Camera-type eye (tissue), 1 donor: ENCODE data around the gene BMP4. TPM values are rescaled to one million over a fixed set of nuclear protein-coding genes. Genes with fewer than 3 reads are reported as not detected.

ENCODE experiments used
- total RNA-seq: library from RNA; depleted of rRNA; stranded (reverse); fragments of >200 nt; gene quantifications from one replicate; pipeline ENCODE4 v1.2.3, GENCODE V29; 2014

BMP4 gene
- 39.9 TPM for total RNA-seq

DNA sequence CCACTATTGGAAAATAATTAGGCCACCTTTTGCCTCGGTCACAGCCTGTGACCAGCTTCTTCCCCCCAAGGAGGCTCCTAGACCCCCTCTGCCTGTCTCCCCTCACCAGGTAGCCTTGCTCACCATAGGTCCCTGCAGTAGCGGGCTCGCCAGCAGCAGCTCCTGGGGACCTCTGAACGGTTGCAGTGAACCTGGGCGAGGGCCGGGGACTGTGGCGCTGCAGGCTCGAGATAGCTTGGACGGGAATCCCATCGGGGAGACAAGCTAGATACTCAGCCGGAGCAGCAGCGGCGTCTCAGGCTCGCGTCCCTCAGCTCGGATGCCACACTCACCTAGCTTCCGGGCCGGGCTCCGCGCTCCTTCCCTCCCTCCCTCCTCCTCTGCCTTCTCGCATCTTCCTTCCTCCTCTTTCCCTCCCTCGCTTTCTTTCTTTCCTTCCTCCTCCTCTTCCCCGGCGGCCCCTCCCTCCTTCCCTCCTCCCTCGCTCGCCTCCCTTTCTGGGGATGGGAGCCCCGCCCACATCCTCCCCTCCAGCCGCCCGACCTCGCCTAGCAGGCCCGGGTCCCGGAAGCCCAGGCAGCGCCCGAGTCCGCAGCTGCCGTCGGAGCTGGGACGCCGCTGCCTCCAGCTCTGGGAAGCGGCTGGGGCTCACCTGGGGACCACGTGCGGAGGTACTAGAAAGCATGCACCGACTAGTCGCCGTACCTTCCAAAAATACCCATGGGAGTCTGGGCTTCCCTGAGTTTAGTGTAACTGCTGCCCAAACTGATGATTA lies at the start of gene BMP4:
BMP4 (minus strand) TSS at position 399 of the 775 bp plus-strand sequence. CDS start 4,603 bp downstream, outside the sequence.

